HG02840 (cell line): Measurements from ENCODE around the gene GNG8.

Experiments
- ATAC-seq: cut with Tn5 transposase; IDR thresholded peaks from one replicate; pipeline ENCODE4 v1.9.1; 2021; ENCODE audit warnings: mild to moderate bottlenecking, moderate library complexity, moderate number of reproducible peaks; ENCODE audit not compliant: unreplicated experiment, low FRiP score

The GNG8 gene

DNA sequence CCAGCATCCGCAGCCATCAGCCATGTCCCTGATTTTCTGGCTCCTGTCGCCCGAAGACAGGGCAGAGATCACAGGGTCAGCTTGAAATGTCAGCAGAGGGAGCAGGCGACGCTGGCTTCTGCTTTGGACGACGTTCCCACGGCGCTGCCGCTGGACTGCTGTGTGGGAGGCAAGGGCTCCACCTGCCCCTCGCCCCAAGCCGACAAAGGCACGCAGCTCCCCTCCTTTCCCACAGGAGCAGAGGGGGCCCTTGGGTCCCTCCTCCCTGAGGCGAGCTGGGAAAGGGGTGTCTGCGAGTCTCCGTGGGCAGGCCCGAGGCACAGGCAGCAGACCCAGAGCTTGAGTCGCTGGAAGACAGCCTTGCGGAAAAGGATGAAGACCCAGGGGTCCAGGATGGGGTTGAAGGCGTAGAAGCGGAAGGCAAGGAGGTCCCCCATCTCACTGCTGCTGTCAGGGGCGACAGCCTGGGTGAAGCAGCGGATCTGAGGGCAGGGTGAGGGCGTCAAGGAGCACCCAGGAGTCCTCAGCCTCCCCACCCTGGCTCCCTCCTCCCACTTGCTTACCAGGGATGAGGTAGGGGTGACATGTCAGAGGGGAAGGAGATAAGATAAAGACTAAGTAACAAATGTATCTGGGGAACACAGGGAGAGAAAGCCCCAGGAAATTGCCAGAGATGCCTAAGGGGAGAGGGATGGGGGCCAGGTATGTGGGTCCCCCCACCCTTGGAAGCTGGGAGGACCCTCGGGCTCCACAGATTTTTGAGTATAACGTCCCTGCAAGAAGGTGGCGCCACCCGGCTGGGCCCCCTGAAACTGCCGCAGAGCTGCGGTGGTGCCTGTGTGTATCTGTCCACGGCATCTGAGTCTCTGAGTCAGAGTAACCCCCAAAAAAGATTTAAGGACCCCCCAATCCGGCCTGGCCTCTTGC is 14.5 kb downstream of the GNG8 start:
- no peak for ATAC-seq

DNA sequence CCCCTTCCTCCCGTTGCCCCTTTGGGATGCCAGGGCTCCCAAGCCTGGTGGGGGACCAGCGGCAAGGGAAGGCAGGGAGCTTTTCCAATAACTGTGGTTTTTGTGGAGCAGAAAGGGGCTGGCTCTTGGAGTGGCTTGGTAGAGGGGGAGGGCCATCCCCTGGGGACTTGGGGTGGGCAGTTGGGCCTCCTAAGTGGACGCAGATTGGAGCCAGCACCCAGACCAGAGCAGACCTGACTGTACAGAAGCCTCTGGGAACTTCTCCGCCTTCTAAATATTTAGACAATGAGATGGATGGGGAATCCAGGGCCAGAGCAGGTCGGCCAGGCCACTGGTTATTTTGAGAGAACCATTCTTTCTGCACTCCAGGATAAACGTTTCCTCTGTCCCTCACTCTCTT is 15.3 kb downstream of the GNG8 start:
- ATAC-seq = no peak

DNA sequence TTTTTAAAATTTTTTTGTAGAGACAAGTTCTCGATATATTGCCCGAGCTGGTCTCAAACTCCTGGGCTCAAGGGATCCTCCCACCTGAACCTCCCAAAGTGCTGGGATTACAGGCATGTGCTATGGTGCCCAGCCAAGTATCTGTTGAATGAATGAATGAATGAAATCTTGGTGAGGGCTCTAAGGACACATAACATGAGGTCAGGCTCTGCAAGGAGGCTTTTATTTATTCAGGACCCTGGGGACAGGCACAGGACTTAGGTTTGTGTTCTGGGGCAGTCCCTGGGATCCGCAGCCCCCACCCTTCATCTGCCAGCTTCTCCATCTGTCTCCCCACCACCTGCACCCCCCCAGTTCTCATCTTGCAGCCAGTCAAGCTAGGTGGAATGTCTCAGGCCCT is 15.7 kb downstream of the GNG8 start:
- ATAC-seq = no peak

DNA sequence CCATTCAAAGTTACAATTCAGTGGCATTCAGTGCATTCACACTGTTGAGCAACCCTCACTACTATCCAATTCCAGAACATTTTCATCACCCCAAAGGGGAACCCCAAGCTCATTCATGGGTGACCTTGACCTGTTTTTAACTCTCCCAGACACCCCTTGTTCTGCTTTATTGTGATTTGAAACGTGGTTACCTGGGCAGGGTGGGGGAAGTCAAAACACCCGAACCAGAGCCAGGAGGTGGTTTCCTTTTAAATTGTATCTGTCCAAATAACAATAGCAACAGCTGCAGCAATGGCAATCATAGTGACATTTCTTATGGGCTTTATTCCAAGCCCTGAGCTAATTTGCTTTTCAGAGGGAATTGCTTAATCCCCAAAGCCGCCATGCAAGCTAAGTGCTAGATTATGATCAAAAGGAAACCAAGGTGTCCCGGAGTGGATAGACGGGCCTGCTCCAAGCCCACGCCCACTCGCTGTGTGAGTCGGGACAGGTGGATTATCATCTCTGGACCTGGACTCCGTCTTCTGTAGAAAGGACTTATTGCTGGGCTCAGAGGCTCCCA is 17.3 kb downstream of the GNG8 start:
- ATAC-seq = no peak

DNA sequence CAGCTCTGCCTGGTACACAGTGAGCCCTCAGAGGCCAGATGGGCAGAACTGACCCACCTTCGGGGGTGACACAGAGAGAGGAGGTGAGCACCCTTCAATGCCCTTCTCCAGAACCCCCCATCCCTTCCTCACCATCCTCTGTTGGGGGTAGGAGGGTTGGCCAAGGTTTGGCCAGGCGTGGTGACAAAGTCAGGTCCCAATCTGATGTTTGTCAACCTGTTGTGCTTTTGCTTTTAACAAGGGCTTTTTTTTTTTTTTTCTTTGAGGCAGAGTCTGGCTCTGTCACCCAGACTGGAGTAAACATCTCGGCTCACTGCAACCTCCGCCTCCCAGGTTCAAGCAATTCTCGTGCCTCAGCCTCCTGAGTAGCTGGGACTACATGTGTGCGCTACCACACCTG is 18.4 kb downstream of the GNG8 start:
- ATAC-seq = no peak

DNA sequence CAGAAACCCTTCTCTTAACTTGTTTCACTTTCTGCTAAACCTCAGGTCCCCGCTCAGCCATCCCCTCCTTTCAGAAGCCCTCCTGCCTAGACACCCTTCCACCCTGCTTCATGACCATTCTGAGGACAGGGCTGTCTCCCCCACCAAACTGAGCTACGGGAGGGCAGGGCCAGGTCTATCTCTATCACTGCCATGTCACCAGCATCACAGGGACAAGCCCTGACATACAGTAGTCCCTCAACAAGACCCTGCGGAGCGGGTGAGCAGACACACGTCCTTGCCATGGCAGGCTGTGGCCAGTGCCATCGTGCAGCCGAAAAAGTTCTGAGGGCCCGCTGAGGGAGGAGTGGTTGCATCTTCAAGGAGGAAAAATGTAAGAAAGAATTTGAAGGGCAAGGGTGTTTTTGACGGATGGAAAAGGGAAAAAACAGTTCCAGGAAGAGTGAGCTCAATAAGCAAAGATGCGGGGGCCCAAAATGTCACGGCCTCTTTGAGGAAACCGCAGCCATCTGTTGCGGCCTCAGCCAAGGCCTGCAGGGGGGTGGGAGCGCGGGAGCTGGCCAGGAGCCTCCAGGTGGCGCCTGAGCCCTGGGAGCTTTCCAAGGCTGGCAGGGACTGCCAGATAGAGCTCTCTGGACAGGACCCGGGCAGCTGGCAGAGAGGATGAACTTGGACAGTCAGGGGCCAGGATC is 19.2 kb downstream of the GNG8 start:
- no peak for ATAC-seq

DNA sequence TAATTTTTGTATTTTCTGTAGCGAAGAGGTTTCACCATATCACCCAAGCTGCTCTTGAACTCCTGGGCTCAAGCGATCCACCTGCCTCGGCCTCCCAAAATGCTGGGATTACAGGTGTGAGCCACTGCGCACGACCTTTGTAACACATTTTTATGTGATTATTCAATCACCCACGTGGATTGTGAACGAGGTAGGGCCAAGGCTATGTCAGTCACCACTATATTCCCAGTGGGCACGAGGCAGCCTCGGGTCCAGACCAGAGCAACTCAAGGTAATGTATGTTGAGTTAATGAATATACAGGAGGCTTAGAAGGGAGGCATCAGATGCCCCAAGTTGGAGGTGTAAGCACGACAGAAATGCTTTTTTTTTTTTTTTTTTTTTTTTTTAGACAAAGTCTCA is 20.0 kb downstream of the GNG8 start:
- ATAC-seq = no peak

DNA sequence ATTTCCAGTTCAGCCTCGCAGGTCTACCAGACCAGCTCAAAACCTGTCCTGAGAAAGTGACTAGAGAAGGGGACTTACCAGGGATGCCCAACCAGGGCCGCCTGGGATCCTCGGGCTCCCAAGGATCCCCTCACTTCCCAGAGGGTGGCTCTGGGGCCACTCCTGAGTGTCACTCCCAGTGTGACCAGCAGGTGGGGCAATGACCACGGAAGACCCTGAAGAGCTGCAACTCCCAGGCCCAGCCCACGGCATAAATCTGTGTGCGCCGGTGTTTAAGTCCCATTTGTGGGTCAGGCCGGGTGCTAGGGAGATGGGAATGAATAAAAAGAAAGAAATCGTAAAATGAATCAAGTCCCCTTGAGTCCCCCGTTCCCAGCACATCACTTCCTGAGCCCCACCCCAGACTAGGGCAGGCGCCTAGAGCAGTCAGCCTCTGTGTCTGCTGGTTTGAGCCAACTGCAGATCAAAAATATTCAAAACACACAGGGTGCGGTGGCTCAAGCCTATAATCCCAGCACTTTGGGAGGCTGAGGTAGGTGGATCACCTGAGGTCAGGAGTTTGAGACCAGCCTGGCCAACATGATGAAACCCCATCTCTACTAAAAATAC is 21.8 kb downstream of the GNG8 start:
- no peak for ATAC-seq

DNA sequence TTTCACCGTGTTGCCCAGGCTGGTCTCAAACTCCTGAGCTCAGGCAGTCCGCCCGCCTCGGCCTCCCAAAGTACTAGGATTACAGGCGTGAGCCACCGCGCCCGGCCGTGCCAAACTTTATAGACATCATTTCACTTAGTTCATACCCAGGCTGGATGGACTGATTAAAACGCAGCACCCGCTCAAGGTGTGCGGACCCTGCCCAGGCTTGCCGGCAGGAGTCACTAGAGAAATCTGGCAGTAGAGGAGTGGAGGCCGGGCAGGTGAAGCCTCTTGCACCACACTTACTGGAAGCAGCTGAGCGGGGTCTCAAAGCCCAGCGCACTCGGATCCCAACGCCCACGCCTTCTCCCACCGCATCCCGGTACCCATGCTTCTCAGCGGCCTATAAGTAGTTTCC is 22.5 kb downstream of the GNG8 start:
- ATAC-seq = no peak

DNA sequence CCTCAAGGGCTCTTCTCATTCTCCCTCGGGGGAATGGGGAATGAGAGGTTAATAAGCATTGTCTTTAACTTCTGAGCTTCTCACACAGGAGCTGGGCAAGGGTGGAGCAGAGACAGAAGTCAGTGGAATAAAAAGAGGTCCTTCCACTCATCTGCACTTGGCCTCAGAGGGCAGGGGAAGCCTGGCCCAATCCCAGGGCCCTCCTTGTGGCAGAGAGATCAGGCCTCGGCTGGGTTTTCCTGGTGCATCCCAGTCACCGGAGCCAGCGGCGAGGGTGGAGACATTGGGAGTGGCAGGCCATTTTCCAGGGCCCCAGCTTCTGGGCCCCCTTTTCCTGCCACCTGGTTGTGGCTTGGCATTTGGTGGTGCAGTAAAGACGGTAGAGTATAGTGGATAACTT is 24.2 kb downstream of the GNG8 start:
- no peak for ATAC-seq

DNA sequence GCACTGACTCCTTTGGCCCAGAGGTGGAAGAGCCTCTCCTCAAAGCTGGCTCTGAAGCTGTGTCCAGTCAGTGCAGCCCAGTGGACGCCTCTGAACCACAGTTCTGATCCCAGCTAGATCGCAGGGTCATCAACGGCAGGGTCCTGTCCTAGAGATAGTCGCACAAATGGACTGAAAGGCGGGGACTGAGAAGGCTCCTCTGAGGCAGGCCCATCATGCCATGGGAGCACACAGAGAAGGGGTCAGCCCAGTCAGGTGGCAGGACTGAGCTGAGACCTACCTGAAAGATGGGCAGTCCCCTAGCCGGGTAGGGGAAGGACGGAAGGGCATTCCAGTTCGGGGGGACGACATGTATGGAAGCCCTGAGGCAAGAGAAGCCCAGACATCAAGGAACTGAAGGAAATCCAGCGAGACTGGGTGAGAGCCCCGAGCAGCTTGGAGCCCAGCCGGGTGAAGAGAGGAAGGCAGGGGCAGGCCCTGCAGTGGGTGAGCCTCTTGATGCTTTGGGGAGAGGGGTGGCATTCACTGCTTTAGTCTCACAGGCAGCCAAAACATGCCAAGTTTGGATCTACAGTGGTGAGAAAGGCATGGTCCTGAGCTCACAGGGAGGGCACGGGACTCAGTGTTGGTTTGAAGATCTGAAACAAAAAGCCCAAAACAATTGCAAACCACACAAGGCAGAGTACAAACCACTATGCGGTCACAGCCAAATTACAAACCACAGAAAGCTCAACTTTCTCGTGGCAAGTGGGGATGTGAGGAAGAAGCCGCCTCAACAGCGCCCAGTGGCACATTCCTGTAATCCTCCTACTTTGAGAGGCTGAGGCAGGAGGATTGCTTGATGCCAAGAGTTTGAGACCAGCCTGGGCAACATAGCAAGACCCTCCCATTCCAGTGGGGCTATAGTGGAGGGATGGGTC is 24.9 kb downstream of the GNG8 start:
- ATAC-seq = no peak

DNA sequence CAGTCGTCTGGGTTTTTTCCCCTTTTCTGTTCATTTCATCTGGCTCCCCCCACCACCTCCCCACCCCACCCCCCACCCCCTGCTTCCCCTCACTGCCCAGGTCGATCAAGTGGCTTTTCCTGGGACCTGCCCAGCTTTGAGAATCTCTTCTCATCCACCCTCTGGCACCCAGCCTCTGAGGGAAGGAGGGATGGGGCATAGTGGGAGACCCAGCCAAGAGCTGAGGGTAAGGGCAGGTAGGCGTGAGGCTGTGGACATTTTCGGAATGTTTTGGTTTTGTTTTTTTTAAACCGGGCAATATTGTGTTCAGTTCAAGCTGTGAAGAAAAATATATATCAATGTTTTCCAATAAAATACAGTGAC is 25.6 kb downstream of the GNG8 start:
- ATAC-seq = no peak

DNA sequence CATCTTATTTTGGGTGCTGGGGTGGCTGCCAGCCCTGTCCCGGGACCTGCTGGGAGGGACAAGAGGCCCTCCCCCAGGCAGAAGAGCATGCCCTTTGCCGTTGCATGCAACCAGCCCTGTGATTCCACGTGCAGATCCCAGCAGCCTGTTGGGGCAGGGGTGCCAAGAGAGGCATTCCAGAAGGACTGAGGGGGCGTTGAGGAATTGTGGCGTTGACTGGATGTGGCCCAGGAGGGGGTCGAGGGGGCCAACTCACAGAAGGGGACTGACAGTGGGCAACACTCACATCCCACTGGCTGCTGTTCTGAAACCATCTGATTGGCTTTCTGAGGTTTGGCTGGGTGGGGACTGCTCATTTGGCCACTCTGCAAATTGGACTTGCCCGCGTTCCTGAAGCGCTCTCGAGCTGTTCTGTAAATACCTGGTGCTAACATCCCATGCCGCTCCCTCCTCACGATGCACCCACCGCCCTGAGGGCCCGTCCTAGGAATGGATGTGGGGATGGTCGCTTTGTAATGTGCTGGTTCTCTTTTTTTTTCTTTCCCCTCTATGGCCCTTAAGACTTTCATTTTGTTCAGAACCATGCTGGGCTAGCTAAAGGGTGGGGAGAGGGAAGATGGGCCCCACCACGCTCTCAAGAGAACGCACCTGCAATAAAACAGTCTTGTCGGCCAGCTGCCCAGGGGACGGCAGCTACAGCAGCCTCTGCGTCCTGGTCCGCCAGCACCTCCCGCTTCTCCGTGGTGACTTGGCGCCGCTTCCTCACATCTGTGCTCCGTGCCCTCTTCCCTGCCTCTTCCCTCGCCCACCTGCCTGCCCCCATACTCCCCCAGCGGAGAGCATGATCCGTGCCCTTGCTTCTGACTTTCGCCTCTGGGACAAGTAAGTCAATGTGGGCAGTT is 26.2 kb downstream of the GNG8 start:
- no peak for ATAC-seq

DNA sequence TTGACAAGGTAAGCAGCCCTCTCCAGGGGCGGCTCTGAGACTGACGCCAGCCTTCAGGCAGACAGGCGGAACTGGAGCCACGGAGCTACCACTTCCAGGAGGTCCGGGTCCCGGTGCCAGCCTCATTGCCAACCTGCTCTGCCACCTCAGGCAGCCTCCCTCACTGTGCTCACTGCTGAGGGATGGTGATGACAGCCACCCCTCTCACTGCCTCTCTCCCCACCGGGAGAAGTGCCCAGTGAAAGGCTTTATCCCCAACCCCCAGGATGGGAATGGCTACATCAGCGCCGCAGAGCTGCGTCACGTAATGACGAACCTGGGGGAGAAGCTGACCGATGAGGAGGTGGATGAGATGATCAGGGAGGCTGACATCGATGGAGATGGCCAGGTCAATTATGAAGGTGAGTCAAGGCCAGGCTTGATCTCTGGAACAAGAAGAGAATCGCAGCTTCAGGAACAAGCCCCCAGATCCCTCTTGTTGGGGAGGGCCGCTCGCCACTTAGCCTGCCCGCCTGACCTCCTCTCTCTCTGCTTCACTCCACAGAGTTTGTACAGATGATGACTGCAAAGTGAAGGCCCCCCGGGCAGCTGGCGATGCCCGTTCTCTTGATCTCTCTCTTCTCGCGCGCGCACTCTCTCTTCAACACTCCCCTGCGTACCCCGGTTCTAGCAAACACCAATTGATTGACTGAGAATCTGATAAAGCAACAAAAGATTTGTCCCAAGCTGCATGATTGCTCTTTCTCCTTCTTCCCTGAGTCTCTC is 27.2 kb downstream of the GNG8 start:
- no peak for ATAC-seq

DNA sequence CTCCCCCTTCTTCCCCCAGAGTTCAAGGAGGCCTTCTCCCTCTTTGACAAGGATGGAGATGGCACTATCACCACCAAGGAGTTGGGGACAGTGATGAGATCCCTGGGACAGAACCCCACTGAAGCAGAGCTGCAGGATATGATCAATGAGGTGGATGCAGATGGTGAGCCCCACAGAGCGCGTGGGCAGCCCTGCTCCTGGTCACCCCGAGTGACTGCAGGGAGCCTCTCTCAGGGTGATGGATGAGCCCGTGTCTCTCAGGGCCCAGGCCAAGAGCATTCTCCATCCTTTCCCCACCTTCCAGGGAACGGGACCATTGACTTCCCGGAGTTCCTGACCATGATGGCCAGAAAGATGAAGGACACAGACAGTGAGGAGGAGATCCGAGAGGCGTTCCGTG is 27.8 kb downstream of the GNG8 start:
- no peak for ATAC-seq

DNA sequence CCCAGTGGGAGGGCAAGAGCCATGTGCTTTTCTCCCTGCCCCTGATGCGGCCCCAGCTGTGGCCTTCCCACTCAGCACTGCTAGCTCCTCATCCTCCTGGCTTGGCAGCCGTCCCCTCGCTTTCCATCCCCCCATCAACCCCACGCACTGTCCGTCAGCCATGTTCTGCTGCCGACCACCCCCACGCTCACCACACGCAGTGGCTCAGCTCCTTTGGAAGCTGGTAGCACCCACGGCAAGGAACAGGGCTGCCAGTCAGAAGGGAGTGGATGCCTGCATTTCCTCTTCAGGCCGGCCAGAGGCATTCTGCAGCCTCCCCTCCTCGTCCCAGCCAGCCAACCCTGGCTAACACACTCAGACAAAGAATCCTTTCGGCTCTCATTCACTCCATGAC is 28.6 kb downstream of the GNG8 start:
- ATAC-seq = no peak

DNA sequence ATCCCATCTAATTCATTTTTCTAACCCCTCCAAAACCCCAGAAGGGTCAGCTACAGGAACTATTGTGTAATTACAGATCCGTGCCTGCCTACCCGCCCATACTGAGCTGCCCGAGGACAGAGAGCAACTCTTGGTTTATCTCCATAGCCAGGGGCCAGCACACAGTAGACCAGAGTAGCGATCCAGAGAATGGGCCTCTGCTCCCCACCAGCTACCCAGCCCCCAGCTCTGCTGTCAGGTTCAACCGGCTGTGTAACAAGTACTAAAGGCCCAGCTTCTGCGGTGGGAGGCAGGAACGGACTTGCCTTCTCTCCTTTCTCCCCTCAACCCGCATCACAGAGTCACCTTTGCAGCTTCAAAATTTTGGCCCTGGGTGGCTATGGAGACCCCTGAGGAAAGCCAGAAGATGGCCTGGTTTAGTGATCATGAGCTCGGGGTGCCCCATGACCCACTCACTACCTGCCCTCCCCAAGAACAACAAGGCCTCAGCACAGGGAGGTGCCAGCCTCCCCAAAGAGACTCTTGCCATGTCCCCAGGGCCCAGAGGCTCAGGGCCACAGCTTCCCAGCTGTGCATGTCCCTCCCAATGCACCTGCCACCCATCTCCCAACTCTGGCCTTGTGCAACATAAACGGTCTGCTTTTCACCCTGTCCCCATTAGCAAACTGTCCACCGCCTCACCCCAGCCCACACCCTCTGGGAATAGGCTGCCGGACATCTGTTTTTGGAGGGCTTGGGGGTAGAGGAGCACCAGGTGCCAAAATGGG is 29.1 kb downstream of the GNG8 start:
- no peak for ATAC-seq

DNA sequence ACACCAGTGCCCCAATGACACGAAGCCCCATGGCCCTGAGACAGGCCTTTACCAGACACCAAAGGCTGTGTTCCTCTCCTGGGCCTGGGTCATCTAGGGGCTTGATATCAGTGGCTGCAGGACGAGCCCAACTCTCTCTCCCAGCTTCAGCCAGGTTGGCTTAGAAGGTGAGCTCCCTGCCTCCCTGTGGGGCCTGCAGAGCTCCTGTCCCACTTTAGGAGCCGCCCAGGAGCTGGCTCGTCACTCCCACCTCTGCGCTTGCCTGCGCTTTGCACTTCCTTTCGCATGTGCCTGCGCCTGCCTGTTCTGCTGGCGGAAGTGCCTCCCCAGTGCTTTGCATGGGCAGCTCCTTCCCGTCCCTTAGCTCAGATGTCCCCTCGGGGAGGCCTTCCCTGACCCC is 30.0 kb downstream of the GNG8 start:
- no peak for ATAC-seq
